ENCODE data around the gene CCND3. TPM values are rescaled to one million over a fixed set of nuclear protein-coding genes. Genes with fewer than 3 reads are reported as not detected.

CCND3 gene
- total RNA-seq, 2 donors from 2014 or later = 131 to 170 TPM

Other genes with a start within 250 kb of the CCND3 start
- 10 to 100 TPM; 22.9 to 23.8 TPM for gene TFEB, start 206.2 kb downstream of the CCND3 start, total RNA-seq
- gene PGC, start 194.4 kb downstream of the CCND3 start, total RNA-seq = 10 to 100 TPM in 1 of 2 donors, not detected in 1; 53.1 TPM
- gene FRS3, start 161.9 kb downstream of the CCND3 start, total RNA-seq = 1 to 10 TPM; 2.6 to 3.2 TPM
- gene PRICKLE4, start 161.0 kb downstream of the CCND3 start, total RNA-seq = 1 to 10 TPM; 3.1 to 4.6 TPM
- gene TOMM6, start 154.1 kb downstream of the CCND3 start, total RNA-seq = 10 to 100 TPM; 62.7 to 63.1 TPM
- gene USP49, start 46.4 kb downstream of the CCND3 start, total RNA-seq = 1 to 10 TPM; 3.3 to 3.8 TPM
- 10 to 100 TPM in 1 of 2 donors, 1 to 10 TPM in 1; 5.6 to 11.6 TPM for gene MED20, start 20.7 kb downstream of the CCND3 start, total RNA-seq
- gene BYSL, start 20.3 kb downstream of the CCND3 start, total RNA-seq = 10 to 100 TPM in 1 of 2 donors, 1 to 10 TPM in 1; 5.3 to 11.6 TPM
- gene TAF8, start 108.7 kb upstream of the CCND3 start, total RNA-seq = 10 to 100 TPM; 24.5 to 40.8 TPM
- gene C6orf132, start 200.8 kb upstream of the CCND3 start, total RNA-seq = 1 to 10 TPM in 1 of 2 donors, under 1 TPM in 1; 0.54 to 2.4 TPM
- not detected for gene GUCA1A, start 231.6 kb upstream of the CCND3 start, total RNA-seq